Breast epithelium (tissue), 3 donors: ENCODE measurements around the gene TENM4.

Source experiments
- POLR2A ChIP-seq: fragments of 450-650 bp; IDR thresholded peaks from one replicate; pipeline ENCODE4 v1.6.1; 2016; ENCODE audit warnings: antibody characterized with exemption, mild to moderate bottlenecking, moderate library complexity
- POLR2AphosphoS5 ChIP-seq, 3 donors: sonication (generic); formaldehyde crosslinking; IDR thresholded peaks; one replicate each; pipeline ENCODE4 v1.6.1; 2017; ENCODE audit warnings: antibody characterized with exemption in 3 of 3
- TF ChIP-seq, protein P1 (sequence below), 3 donors: fragments of 450-650 bp; IDR thresholded peaks; one replicate each; pipeline ENCODE4 v1.5.1; 2016 to 2017; ENCODE audit warnings: antibody characterized with exemption in 3 of 3, mild to moderate bottlenecking in 3 of 3, moderate library complexity in 3 of 3

DNA sequence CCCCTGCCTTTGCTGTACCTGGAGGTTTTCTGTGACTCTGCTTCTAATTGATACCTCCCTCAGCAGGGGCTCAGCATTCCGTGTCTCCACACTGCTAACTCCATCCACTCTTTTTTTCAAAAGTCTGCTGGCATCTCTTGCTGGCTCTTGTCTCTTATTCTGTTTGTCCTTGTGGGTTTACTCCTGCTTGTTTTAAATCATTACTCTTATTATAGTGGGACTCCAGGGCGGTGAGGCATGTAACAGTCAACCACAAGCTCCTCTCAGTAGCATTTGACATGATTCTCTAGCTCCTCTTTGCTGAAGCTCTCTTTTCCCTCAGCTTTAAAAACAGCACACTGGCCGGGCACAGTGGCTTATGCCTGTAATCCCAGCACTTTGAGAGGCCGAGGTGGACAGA is 605.9 kb downstream of the TENM4 start:
- TF ChIP-seq, protein P1, sequence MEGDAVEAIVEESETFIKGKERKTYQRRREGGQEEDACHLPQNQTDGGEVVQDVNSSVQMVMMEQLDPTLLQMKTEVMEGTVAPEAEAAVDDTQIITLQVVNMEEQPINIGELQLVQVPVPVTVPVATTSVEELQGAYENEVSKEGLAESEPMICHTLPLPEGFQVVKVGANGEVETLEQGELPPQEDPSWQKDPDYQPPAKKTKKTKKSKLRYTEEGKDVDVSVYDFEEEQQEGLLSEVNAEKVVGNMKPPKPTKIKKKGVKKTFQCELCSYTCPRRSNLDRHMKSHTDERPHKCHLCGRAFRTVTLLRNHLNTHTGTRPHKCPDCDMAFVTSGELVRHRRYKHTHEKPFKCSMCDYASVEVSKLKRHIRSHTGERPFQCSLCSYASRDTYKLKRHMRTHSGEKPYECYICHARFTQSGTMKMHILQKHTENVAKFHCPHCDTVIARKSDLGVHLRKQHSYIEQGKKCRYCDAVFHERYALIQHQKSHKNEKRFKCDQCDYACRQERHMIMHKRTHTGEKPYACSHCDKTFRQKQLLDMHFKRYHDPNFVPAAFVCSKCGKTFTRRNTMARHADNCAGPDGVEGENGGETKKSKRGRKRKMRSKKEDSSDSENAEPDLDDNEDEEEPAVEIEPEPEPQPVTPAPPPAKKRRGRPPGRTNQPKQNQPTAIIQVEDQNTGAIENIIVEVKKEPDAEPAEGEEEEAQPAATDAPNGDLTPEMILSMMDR (IDR thresholded peaks at IDR 0.05) = no peak
- TF ChIP-seq POLR2AphosphoS5 (IDR thresholded peaks at IDR 0.05) (no peak), POLR2A (no peak)
